GM18507 (cell line): Measurements from ENCODE around the gene EPS8L3.
"Not testable (repeated sequence)": the region's sequence is repeated elsewhere in the genome, so short reads cannot be mapped to it uniquely, and the experiment has no call there.

Source experiments
- DNase-seq: peaks from one replicate; pipeline ENCODE4 v3.0.0; 2011; ENCODE audit warnings: low read depth; ENCODE audit not compliant: insufficient read length; ENCODE audit errors: extremely low spot score
- FAIRE-seq: peaks from 2 replicates; lab custom pipeline; 2011; peaks lifted over from hg19 to GRCh38; lab: Jason Lieb, UNC

EPS8L3 gene

DNA sequence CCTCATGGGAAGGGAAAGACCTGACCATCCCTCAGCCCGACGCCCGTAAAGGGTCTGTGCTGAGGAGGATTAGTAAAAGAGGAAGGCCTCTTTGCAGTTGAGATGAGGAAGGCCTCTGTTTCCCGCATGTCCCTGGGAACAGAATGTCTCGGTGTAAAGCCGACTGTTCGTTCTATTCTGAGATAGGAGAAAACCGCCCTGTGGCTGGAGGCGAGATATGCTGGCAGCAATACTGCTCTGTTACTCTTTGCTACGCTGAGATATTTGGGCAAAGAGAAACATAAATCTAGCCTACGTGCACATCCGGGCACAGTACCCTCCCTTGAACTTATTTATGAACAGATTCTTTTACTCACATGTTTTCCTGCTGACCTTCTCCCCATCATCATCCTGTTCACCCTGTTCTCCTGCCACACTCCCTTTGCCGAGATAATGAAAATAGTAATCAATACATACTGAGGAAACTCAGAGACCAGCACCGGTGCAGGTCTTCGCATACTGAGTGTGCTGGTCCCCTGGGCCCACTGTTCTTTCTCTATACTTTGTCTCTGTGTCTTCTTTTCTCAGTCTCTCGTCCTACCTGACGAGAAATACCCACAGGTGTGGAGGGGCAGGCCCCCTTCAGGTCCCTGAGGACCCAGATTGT lies 3.4 kb upstream of the EPS8L3 start:
- DNase-seq, FAIRE-seq: not testable (repeated sequence)

DNA sequence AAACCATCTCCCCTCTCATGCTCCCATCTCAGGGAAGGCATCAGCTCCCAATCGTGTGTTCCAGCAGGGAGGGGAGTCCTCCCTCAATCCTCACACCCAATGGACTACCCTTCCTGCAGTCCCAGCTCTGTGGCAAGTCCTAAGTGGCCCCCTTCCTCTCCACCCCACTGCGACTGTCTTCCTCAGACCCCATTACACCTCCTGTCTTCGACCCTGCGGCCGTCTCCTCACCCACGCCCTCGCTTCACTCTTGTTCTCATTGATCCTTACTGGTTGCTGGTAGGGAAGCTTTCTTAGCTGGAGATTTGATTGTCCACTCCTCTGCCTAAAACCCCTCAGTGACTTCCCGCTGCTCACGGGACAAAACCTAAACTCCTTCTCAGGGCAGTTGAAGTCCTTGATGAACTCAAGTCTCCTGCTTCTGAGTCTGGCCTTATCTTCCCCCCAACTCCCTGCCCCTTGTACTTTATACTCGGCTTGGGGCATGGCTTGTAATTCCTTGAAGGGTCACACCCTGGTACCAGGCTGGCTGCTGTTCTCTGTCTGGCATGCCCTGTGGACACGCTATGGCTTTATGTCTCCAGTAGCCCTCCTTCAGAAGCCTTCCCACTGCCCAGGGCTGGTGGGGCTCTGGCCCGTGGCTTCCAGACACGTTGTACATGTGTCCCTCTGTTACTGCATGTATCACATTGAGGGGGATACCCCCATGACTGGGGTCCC lies 2.3 kb upstream of the EPS8L3 start:
- DNase-seq = no peak
- no peak for FAIRE-seq

DNA sequence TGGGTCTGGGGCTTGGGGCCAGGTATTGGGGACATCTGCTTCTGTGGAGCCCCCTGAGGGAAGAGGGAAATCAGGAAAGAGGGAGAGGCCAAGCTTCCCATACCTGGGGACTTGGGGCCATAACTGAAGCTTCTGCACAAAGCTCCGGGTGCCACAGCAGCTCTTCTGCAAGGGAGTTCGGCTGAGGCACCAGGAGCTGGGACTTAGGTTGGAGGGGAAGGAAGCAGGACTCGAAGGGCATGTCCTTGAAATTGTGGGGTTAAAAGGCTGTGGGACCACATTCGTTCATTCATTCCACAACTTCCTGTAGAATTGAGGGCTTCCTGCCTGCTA lies 1.7 kb upstream of the EPS8L3 start:
- FAIRE-seq = no peak
- no peak for DNase-seq

- FAIRE-seq = no peak
- DNase-seq = no peak
Observed at GRCh38 chr1:109764561-109765482, 1.1 kb upstream of the EPS8L3 start.

DNA sequence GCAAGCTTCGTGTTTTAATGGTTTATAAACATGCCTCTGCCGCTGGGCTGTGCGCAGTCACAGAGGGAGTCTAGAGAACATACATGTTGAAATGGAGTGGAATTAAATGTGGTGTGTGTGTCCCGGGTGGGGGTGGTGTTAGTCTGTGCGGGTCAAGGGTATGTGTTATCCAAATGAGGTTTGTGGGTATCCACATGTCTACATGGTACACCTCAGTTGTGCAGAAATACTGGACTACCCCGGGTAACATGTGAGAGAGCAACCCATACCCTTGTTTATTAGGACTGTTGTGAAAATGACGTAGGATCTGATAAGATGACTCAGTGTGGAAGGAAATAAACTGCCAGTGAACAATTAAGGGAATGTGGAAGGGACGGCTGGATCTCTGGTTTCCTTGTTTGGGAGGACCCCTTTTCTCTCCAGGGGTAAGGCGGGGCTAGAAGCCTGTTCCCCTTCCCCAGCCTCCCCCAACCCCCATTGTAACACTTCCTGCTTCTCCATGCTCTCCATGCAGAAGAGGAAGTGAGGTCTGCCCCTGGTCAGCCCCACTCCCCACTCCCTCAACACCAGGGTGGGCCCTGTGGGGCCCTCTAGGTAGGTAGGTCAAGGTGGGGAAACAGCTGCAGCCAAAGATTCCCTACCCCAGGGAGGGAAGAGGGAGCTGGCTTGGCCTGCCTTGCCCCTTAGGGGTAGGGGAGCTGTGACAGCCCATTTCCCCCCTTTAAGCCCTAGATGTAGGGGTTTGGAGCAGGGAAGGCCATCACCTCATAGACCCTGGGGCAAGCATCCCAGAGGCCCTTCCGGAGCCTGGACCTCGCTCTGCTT lies 690 bp downstream of the EPS8L3 start:
- DNase-seq (no peak), FAIRE-seq (no peak)

- DNase-seq (no peak), FAIRE-seq (no peak)
Observed at GRCh38 chr1:109762039-109762585, 1.6 kb downstream of the EPS8L3 start.

GRCh38 chr1:109761227-109762038 lies 2.3 kb downstream of the EPS8L3 start:
- DNase-seq = no peak

DNA sequence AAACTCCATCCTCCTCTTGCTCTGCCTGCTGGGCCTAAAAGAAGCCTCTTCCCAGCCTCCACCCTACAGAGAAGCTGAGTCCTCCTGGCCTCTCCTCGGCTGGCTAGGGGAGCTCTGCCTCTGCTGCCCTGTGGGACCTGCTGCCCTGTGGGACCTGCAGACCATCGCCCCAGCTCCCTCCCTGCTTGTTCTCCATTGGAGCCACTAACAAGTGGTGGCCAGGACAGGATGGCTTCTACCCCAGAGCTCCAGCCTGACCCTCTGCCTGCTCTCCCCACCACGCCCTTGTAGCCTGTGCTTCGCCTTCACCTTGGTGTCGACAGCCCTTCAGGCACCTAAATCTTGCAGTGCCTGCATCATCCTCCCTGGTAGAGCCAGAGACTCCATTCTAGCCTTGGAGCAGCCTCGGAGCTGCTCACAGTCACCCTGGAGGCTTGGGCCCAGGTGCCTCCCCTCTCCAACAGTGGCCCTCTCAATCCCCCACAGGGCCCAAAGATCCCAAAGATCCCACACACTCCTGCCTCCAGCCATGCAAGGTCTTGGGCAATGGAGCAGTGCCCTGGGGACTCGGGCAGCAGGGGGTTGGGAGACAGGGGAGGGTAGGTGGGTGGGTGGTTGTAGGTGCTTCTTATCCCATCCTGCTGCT lies 3.0 kb downstream of the EPS8L3 start:
- no peak for FAIRE-seq
- DNase-seq = no peak

More at GRCh38 chr1:109761227-109762038, 2.3 kb downstream of the EPS8L3 start:
- FAIRE-seq = no peak

DNA sequence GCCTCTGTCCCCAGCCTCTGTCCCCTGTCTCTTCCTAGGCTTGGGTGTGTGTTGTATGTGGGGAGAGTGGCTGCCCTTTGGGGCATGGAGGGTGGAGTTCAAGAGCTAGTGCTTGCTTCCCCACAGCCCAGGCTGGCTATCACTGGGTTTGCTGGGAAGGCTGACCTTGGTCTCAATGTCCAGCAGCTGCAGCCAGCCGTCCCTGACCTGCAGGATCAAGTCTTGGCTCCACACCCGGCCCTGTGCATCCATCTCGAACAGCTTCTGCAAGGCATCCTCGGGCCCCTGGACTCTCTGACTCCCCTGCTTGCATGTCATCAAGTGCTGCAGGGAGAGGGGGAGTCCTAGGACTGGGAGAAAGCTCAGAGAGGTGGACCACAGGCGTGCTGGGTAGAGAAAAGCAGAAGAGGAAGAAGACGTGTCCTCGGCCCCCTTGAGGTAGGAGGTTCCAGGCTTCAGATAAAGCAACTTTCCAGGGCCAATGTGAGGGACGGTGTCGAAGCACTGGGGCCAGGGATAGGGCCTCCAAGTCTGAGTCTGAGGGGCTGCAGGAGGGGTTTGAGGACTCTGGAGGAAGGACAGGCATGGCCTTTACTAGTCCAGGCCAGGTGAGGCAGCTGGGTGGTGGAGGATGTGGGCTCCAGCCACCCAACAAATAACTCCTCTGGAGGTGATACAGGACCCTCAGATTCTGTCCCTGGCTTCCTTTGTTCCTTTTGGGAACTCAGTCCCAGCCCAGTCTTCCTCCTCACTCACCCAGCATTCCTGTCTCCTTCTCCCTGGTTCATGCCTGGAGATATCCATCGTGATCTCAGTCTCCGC lies 4.0 kb downstream of the EPS8L3 start:
- FAIRE-seq = no peak

GRCh38 chr1:109757936-109758786 lies 5.6 kb downstream of the EPS8L3 start:
- DNase-seq (no peak), FAIRE-seq (no peak)

More for the DNA sequence above, 4.0 kb downstream of the EPS8L3 start:
- DNase-seq = no peak

- FAIRE-seq (no peak), DNase-seq (no peak)
Observed at GRCh38 chr1:109756848-109757521, 6.7 kb downstream of the EPS8L3 start.

- not testable (repeated sequence) for DNase-seq, FAIRE-seq
Observed at GRCh38 chr1:109756325-109756724, 7.4 kb downstream of the EPS8L3 start.

GRCh38 chr1:109754738-109755137 lies 9.0 kb downstream of the EPS8L3 start:
- DNase-seq (no peak), FAIRE-seq (no peak)

DNA sequence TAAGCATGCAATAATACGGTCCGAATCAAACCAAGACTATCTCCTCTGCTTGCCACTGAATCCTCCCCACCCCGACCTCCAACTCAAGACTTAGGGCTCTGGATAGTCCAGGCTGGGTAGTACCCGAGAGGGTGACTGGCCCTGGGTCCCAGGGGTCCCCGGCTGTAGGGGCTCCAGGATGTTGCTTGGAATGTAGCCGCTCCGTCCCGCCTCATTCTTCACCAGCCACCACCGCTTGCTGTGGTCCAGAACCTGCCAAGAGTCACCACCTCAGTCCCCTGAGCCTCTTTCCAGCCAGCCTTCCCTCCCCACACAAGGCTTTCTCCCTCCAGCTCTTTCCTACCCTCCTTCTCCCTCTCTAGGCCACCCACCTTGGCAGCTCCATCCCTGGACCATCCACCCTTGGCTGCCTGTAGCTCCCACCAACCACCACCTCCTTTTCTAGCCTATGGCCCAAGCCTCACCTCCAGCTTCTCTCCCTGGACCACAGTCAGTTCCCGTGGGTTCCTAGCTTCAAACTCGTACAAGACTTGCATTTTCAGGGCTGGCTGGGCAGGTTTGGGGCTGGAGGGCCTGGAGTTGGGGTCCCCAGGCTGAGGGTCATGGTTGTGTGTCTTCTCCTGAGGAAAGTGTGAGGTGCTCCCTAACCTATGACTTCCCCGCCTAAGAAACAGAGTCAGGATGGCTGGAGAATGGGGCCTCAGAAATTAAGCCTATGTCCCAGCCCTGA lies 12.0 kb downstream of the EPS8L3 start:
- no peak for FAIRE-seq
- DNase-seq = no peak

DNA sequence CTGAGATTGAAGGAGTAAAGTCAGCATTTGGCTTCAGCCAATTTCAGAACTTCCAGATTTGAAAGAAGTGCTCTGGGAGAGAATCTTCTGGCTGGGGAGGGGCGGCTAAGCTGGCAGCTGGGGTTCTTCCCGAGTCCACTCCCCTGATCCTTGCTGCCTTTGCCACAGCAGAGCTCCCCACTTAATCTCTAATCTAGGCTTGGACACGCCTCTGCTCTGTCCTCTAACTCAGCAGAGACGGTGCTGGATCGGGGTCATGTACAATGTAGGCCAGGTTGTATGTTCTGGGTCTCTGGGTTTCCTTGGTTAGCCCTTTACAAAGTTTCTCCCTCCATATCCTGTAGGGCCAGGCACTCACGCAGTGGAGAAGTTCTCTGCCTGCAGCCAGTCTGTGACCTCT lies 12.8 kb downstream of the EPS8L3 start:
- FAIRE-seq = no peak
- no peak for DNase-seq
